Uterus (tissue), 2 donors: ENCODE results near the gene GTPBP3.

Experiments
- POLR2A ChIP-seq, 2 donors: fragments of 450-650 bp; IDR thresholded peaks; one replicate each; pipeline ENCODE4 v1.6.1; 2016; ENCODE audit warnings: antibody characterized with exemption in 2 of 2, mild to moderate bottlenecking in 1 of 2, moderate library complexity in 1 of 2
- TF ChIP-seq, protein P1 (sequence below), 4 experiments: fragments of 200-600 bp in 2 of 4; fragments of 450-650 bp in 2 of 4; sonication (generic) in 2 of 4; IDR thresholded peaks; one replicate each; pipeline ENCODE4 v1.5.1; 2016 to 2019; ENCODE audit warnings: antibody characterized with exemption in 4 of 4, mild to moderate bottlenecking in 2 of 4, moderate library complexity in 1 of 4

DNA sequence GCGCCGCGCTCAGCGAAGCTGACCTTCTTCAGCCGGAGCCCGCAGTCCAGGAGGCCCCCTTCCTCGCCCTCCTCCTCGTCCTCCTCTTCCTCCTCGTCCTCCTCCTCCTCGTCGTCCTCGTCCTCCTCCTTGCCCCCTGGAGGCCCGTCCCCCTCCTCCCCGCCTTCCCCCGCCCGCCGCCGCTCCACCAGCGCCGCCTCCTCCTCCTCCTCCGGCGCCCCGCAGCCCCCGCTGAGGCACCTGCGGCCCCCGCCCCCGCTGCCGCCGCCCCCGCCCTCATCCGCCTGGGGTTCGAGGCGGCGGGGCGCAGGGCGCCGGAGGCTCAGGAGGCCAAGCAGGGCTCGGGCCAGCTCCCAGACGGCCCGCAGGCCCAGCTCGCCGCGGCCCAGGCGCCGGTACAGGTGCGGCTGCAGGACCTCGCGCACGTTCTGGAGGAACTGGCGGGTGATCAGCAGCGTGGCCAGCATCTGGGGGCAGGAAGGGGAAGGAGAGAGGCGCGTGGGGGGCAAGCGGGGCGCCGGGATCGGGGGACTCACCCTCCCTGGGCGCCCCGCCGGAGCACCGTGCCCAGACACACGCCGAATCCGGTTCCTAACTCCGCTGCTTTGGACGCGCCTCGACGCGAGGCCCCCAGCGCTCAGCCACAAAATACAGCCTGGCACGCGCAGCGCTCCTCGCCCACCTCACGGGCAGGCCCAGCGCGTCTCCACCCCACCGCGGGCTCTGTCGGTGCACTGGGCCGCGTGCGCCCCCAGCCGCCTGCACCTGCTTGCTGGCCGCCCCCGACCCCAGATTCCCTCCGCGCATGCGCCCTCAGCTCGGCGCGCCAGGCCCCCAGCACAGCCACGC, 8.6 kb upstream of the GTPBP3 start:
- TF ChIP-seq, protein P1, sequence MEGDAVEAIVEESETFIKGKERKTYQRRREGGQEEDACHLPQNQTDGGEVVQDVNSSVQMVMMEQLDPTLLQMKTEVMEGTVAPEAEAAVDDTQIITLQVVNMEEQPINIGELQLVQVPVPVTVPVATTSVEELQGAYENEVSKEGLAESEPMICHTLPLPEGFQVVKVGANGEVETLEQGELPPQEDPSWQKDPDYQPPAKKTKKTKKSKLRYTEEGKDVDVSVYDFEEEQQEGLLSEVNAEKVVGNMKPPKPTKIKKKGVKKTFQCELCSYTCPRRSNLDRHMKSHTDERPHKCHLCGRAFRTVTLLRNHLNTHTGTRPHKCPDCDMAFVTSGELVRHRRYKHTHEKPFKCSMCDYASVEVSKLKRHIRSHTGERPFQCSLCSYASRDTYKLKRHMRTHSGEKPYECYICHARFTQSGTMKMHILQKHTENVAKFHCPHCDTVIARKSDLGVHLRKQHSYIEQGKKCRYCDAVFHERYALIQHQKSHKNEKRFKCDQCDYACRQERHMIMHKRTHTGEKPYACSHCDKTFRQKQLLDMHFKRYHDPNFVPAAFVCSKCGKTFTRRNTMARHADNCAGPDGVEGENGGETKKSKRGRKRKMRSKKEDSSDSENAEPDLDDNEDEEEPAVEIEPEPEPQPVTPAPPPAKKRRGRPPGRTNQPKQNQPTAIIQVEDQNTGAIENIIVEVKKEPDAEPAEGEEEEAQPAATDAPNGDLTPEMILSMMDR (IDR thresholded peaks at IDR 0.05) = no peak
- TF ChIP-seq POLR2A (IDR thresholded peaks at IDR 0.05) = no peak
